HG03521 (cell line): ENCODE measurements around the gene CBX6.

Experiments
- ATAC-seq: cut with Tn5 transposase; IDR thresholded peaks from one replicate; pipeline ENCODE4 v1.9.1; 2021; ENCODE audit warnings: mild to moderate bottlenecking, moderate library complexity; ENCODE audit not compliant: unreplicated experiment

The CBX6 gene

DNA sequence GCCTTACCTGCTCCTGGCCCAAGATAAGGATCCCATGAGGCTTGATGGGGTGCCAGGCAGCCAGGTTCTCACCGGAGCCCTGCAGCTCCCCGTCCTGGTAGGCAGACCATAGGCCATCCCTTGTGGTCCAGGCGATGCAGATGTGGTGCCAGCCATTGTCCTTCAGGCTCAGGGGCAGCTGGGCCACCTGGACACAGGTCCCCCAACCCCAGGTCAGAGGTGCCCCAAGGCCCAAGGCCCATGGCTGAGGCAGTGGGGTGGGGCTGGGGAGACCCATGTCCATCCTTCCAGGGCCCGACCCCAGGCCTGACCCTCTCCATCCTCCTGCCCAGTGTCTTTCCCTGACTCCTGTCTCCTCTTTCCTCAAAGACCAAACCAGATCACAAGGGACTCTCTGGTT, 48.9 kb downstream of the CBX6 start:
- ATAC-seq, result no peak

DNA sequence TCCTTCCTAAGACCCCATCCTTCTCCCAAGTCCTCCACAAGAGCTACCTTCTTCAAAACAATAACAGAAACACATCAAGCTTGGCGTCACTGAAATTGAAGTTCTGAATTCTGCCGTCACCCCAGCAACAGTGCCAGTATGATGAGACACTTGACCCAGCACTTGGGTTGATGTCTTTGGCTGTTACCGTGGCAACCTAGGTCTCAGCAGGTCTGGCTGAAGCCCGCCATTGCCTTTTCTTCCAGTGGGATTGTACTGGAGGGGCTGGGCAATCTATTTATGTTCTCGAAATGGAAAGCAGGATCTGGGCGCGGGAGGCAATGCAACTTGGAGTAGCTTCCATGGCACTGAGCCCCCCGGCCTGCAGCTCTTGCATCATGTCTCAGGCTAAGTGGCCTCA, 52.0 kb downstream of the CBX6 start:
- ATAC-seq, result no peak

DNA sequence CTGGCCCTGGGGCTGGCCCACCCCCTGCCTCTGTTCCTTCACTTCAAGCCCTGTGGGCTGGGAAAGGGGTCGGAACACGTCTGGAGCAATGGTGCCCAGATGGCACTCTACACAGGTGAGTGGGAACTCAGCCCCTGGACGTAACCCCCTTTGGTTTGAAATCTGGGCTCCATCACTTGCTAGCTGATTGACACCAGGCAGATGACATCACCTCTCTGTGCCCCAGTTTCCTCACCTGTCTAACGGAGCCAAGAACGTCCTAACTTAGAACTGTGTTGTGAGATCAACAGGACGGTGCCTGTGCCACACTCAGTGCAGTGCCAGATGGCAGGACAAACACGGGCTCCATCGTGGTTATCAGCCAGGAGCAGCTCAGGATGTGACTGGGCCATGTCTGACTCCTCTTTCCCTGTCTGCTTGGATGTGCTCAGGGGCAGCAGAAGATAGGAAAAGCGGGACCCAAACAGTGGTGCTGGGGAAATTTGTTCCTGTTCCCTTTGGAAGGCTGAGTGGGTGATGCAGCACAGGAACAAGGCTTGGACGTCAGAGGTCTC, 52.6 kb downstream of the CBX6 start:
- no peak for ATAC-seq

DNA sequence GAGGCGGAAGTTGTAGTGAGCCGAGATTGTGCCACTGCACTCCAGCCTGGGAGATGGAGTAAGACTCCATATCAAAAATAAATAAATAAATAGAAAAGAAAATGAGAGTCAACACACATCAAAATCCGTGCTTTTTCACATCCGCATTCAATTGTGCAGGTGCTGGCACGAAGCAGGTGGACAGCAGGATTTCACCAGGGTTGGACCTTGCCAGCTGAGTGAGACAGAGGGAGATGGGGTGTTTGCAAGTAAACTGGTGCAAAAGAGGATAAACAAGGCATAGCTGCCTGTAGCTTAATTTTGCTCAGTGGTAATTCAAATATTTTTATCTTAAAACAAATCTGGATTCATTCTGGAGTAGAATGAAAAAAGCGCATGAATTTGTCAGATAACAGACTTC, 54.8 kb downstream of the CBX6 start:
- no peak for ATAC-seq

DNA sequence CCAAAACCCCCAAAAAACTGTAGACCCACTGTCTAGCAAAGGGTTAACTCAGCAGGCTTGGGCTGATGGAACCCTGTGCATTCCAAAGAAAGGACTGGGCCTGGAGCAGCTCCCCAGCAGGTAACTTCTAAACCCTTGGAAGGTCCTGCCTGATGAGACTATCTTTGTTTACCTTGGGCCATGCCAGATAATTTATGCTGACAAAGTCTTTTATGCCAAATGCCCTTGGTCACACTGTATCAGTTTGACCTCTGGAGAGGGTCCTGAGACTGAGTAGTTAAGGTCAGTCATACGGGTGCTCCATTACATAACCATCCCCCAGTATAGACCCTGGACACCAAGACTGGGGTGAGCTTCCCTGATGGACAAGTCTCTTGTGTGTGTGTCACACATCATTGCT, 56.2 kb downstream of the CBX6 start:
- no peak for ATAC-seq
